HG02870 (cell line): Measurements from ENCODE around the gene CDH26.
A peak's percentile ranks its signal among the peaks of the same experiment; 100 is the strongest.
"Not testable (repeated sequence)": the region's sequence is repeated elsewhere in the genome, so short reads cannot be mapped to it uniquely, and the experiment has no call there.

Experiments used
- ATAC-seq: cut with Tn5 transposase; IDR thresholded peaks from one replicate; pipeline ENCODE4 v1.9.1; 2021; ENCODE audit warnings: mild to moderate bottlenecking, moderate library complexity; ENCODE audit not compliant: unreplicated experiment

The CDH26 gene

GRCh38 chr20:59940129-59940955 is 17.9 kb upstream of the CDH26 start, which contains the start of the genes FAM217B and PPP1R3D:
Gene FAM217B, plus strand, starts transcription at chr20:59940389. Its CDS starts 3,555 bp downstream, at chr20:59943944.
Gene PPP1R3D, minus strand, starts transcription at chr20:59940305. Its CDS starts 374 bp downstream, at chr20:59939931.
- peak; percentile 94 for ATAC-seq

- ATAC-seq = no peak
Measured at GRCh38 chr20:59940956-59941294, 17.3 kb upstream of the CDH26 start.

- ATAC-seq = no peak
Measured at GRCh38 chr20:59942245-59942644, 16.0 kb upstream of the CDH26 start.

GRCh38 chr20:59944726-59945125 is 13.5 kb upstream of the CDH26 start:
- ATAC-seq = no peak

GRCh38 chr20:59945175-59945574 is 13.0 kb upstream of the CDH26 start:
- no peak for ATAC-seq

- no peak for ATAC-seq
Measured at GRCh38 chr20:59945731-59946130, 12.5 kb upstream of the CDH26 start.

- no peak for ATAC-seq
Measured at GRCh38 chr20:59947376-59947775, 10.8 kb upstream of the CDH26 start.

- no peak for ATAC-seq
Measured at GRCh38 chr20:59948212-59948611, 10.0 kb upstream of the CDH26 start.

GRCh38 chr20:59948828-59949720 is 9.1 kb upstream of the CDH26 start:
- peak; percentile 75 for ATAC-seq

GRCh38 chr20:59949911-59950310 is 8.3 kb upstream of the CDH26 start:
- no peak for ATAC-seq

- no peak for ATAC-seq
Measured at GRCh38 chr20:59954718-59955117, 3.5 kb upstream of the CDH26 start.

- ATAC-seq = no peak
Measured at GRCh38 chr20:59955131-59955796, 3.0 kb upstream of the CDH26 start.

GRCh38 chr20:59957568-59957967 is 655 bp upstream of the CDH26 start:
- ATAC-seq = not testable (repeated sequence)

GRCh38 chr20:59958626-59959025 is 403 bp downstream of the CDH26 start:
- ATAC-seq = no peak

GRCh38 chr20:59961423-59961822 is 3.2 kb downstream of the CDH26 start:
- no peak for ATAC-seq

GRCh38 chr20:59962155-59962554 is 3.9 kb downstream of the CDH26 start:
- no peak for ATAC-seq

- ATAC-seq = no peak
Measured at GRCh38 chr20:59966428-59966827, 8.2 kb downstream of the CDH26 start.

- no peak for ATAC-seq
Measured at GRCh38 chr20:59971428-59971827, 13.2 kb downstream of the CDH26 start.

- ATAC-seq = no peak
Measured at GRCh38 chr20:59972037-59972801, 14.0 kb downstream of the CDH26 start.

GRCh38 chr20:59976156-59976782 is 18.0 kb downstream of the CDH26 start:
- no peak for ATAC-seq
